Testis (tissue), 2 donors: ENCODE results near the gene SLC29A3.

ENCODE experiments used
- CTCF ChIP-seq, 3 experiments: fragments of 450-650 bp in 2 of 3; fragments of 200-600 bp in 1 of 3; sonication (generic) in 1 of 3; IDR thresholded peaks; one replicate each; pipeline ENCODE4 v1.5.1; 2016 to 2019; ENCODE audit warnings: antibody characterized with exemption in 3 of 3, mild to moderate bottlenecking in 2 of 3, moderate library complexity in 1 of 3
- POLR2A ChIP-seq: fragments of 450-650 bp; IDR thresholded peaks from one replicate; pipeline ENCODE4 v1.6.1; 2017; ENCODE audit warnings: antibody characterized with exemption, mild to moderate bottlenecking, moderate library complexity

GRCh38 chr10:71394926-71395562 lies 76.0 kb downstream of the SLC29A3 start:
- TF ChIP-seq CTCF (IDR thresholded peaks at IDR 0.05) (no peak), POLR2A (no peak)
